GM13977 (cell line): Measurements from ENCODE around the gene ASPA.

ENCODE experiments used
- DNase-seq: peaks from one replicate; pipeline ENCODE4 v3.0.0; 2012; ENCODE audit warnings: low spot score
- in situ Hi-C: fragments of 300-500 bp; cut with MboI; formaldehyde crosslinking; loops from one replicate; pipeline ENCODE4 v1.12.0; 2022; ENCODE audit warnings: low sequenced_read_pairs, low pct_unique_long_range_greater_than_20kb, mixed read lengths, inconsistent platforms; ENCODE audit not compliant: unreplicated experiment
- TF ChIP-seq, protein P1 (sequence below): IDR thresholded peaks from 2 replicates; pipeline ENCODE4 v1.5.1; 2012; ENCODE audit warnings: mild to moderate bottlenecking, control low read depth; ENCODE audit not compliant: insufficient read depth; ENCODE audit errors: extremely low read depth, missing control alignments

Gene ASPA

DNA sequence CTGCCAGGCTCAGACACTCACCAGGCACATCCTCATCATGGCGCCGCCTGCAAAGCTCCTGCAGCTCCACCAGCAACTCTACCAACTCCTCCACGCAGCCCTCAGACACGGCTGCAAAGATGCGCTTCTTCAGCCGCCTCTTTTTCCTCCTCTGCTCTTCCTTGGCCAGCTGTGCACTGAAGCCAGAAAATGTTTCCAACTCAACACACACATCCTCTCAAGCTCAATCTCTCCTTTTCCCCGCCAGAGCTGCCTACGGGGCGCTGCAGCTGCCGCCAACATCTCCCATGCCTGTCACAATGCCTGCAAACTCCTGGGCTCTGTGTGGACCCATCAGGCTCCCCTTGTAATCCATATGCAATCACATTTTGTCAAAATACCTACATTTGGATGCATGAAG, 67.7 kb downstream of the ASPA start:
- TF ChIP-seq, protein P1, sequence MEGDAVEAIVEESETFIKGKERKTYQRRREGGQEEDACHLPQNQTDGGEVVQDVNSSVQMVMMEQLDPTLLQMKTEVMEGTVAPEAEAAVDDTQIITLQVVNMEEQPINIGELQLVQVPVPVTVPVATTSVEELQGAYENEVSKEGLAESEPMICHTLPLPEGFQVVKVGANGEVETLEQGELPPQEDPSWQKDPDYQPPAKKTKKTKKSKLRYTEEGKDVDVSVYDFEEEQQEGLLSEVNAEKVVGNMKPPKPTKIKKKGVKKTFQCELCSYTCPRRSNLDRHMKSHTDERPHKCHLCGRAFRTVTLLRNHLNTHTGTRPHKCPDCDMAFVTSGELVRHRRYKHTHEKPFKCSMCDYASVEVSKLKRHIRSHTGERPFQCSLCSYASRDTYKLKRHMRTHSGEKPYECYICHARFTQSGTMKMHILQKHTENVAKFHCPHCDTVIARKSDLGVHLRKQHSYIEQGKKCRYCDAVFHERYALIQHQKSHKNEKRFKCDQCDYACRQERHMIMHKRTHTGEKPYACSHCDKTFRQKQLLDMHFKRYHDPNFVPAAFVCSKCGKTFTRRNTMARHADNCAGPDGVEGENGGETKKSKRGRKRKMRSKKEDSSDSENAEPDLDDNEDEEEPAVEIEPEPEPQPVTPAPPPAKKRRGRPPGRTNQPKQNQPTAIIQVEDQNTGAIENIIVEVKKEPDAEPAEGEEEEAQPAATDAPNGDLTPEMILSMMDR: no peak
- in situ Hi-C loops: no loop called here
- no peak for DNase-seq

DNA sequence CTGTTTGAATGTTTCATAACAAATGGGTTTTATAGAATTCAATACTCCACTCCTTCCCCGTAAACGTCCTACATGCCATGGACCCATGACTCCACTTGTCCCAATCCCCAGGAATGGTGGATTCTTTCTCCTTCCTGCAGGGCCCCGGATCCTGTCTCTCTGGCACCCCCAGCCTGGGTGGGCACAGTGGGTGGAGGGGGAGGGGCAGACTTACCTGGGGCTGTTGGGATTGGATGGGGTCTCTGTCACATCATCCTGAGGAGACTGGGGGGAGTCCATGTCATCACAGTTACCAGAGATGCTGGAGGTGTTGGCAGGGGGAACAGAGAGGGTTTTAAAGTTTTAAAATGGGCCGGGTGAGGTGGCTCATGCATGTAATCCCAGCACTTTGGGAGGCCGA, 68.6 kb downstream of the ASPA start:
- no peak for DNase-seq
- TF ChIP-seq, protein P1: no peak
- in situ Hi-C loops: no loop called here

DNA sequence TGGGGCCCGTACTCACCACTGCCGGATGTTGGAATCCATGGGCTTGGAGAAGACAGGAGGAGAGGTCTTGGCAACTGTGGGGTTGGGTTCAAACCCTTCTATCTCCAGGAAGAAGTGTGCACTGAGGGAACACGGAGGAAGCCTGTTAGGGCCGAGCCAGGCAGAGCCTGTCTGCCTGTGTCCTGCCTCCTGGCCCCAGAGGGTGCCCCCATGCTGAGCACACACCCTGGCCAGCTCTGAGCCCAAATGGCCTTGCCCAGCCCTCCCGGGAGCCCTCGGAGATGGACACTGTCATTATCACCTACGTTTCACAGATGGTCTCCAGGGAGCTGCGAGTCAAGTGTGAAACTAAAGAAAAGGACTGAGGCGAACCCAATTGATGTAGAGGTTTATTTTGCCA, 69.4 kb downstream of the ASPA start:
- TF ChIP-seq, protein P1: no peak
- no peak for DNase-seq
- in situ Hi-C loops: no loop called here

DNA sequence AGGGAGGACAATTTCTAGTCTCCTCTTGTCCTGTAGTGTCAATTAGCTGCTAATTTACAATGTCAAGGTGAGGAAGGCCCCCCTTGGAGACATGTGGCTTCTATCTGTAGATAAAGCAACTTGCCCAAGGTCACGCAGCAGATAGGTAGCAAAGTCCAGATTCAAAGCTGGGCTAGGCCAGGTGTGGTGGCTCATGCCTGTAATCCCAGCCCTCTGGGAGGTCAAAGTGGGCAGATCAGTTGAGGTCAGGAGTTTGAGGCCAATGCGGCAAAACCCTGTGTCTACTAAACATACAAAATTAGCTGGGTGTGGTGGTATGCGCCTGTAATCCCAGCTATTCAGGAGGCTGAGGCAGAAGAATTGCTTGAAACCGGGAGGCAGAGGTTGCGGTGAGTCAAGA, 70.7 kb downstream of the ASPA start:
- TF ChIP-seq, protein P1: no peak
- no peak for DNase-seq
- in situ Hi-C loops: no loop called here

DNA sequence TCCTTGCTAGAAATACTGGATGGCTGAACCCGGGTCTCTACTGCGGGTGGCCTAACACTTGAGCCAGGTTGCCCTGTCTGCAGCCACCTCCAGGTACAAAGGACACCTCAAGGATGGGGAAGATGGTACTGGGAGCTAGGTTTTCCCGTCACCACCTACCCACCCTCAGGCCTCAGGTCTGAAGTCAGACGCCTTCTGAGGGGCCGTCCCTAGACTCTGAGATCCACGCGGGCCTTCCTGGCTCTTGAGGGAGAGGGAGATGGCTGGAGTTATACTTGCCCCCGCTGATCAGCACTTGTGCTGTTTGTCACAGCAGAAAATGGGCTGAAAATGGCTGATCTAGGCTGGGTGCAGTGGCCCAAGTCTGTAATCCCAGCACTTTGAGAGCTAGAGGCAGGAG, 71.2 kb downstream of the ASPA start:
- in situ Hi-C loops: no loop called here
- TF ChIP-seq, protein P1: no peak
- DNase-seq: no peak

DNA sequence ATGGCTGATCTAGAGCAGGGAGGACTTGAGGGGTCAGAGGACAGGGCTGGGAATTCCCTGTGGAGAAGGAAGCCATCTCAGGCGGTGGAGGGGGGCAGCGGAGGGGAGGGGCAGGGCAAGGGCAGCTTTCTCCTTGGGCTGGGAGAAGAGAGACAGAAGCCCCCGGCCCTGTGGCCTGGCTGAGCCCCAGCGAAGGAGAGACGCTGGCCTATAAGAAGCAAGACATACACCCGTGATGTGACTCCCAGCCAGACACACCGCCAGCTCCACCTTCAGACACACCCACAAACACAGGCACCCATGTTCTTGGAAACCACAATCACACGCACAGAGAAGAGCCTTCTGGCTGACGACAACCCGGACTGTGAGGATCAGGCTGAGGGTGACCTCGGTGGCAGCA, 71.8 kb downstream of the ASPA start:
- TF ChIP-seq, protein P1: no peak
- DNase-seq: no peak
- in situ Hi-C loops: no loop called here

DNA sequence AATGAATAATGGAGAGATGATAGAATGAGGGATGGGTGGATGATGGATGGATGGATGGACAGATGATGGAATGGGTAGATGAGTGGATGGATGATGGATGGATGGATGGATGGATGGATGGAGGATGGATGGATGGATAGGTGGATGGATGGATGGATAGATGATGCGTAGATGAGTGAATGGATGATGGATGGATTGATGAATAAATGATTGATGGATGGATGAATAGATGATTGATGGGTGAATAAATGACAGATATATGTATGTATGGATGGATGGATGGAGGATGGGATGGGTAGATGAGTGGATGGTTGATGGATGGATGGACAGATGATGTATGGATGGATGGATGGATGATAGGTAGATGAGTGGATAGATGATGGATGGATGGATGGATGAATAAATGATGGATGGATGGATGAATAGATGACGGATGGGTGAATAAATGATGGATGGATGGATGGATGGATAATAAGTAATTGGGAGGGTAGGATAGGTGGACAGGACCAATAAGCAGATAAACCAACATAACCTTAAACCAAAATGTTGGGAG, 73.9 kb downstream of the ASPA start:
- no peak for DNase-seq
- TF ChIP-seq, protein P1: no peak
- in situ Hi-C loops: no loop called here
